HG03095 (cell line): ENCODE data around the gene NCDN.

ENCODE experiments used
- ATAC-seq: cut with Tn5 transposase; IDR thresholded peaks from one replicate; pipeline ENCODE4 v1.9.1; 2021; ENCODE audit warnings: moderate library complexity; ENCODE audit not compliant: unreplicated experiment

The NCDN gene

GRCh38 chr1:35554266-35555211, 3.1 kb upstream of the NCDN start:
- no peak for ATAC-seq

DNA sequence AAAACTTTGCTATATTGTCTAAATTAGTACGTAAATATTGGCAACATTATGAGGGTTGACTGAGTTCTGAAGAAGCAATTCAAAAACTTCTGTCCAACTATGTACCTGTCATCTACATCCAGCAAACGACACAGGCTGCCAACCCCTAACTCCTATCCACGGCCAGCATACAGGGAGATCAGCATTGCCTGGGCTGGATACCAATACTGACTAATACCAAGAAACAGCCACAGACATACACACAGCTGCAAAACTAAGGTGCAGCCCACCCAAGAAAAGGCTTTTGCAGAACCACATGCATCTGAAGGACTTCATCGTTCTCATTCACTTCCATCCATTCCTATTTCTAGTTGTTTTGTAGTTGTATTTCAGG, 2.4 kb upstream of the NCDN start:
- ATAC-seq, result no peak

DNA sequence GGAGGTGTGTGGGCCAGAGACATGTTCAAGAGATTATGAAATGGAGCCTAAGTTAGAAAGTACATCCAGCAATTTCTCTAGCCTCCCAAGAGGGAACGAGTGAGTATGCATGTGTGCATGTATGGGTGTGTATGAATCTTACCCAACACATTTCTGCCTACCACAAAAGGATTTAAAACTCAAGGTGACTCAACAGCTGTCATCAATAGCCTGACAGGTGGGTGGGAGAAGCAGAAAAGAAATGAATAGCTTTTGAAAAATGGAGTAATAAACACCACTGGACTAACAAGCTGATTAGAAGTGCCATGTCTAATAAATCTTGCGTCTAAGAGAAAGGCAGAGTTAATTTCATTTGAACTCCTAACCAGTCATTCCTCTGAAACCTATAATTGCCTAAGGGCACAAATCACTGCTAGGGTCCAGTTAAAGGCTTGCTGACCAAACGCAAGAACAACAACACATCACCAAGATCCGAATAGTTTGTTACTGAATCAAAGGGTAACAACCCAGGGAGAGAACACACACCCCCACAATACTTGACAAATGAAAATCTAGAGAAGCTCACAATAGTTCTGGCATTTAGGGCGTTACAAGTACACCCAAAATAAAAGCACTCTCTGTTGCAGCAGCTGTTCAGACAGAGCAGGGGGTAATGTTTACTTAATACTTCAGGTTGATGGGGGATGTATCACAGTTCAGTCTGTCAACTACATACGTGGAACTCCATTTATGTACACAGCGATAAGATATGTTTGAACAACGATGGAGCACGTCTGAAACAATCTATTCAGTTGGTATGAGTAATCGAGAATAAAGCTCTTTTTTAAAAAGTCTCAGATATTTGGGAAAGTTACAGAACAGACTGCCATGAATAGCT, 1.8 kb upstream of the NCDN start:
- no peak for ATAC-seq

- no peak for ATAC-seq
These were observed 998 bp upstream of the NCDN start for GRCh38 chr1:35556484-35557117.

DNA sequence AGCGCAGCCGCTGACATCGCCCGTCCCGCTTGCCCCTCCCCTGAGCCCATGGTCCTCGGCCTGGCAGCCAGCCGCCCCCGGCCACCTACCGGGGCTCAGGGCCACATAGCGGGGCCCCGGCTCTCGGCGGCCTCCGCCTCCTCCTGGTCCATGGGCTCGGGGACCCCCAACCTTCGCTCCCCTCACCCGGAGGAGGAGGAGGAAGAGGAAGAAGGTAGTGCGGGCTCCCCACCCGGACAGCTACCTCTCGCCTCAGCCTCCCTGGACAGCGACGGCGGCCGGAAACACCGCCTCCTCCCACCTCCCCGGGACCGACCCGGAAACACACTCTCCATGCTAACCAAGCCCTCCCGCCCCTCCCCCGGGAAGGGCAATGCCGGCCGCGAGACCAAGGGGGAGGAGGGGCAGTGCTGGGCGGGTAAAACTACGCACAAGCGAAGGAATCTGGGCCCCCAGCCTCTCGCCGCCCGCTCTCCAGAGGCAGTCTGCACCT, 435 bp upstream of the NCDN start, which contains the start of gene KIAA0319L:
KIAA0319L (minus strand) TSS at position 286 of the 493 bp plus-strand sequence. CDS start 2,912 bp downstream, outside the sequence.
- peak; percentile 69 for ATAC-seq

- no peak for ATAC-seq
These were observed 1.0 kb downstream of the NCDN start for GRCh38 chr1:35558374-35559316.

DNA sequence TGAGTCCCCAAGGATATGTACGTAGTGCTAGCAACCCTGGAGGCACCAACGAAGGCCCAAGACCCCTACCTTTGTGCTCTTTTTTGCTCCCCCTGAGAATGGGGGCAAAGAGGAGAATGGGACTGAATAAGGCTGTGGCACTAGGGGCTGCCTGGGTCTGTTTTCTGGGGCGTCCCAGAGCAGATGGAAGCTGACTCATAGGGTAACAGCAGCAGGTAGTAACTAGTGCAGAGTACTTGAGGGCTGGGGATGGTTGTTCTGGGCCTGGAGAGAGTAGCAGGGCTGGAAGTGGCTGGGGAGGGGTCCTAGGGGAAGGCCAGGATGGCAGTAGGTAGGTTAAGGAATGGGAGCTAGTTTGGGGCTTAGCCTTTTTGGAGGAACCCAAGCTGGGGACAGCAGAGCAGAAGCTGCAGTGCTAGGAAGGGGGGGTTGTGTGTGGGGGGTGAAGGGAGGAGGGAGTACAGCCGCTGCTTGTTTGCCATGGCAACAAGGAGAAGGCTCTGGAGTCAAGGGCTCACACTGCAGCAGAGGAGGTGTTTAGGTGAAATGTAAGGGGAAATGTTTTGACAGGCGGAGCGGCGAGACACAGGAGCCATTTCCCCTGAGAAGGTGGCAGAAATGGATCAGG, 1.8 kb downstream of the NCDN start:
- no peak for ATAC-seq

- no peak for ATAC-seq
These were observed 2.9 kb downstream of the NCDN start for GRCh38 chr1:35560256-35561225.

DNA sequence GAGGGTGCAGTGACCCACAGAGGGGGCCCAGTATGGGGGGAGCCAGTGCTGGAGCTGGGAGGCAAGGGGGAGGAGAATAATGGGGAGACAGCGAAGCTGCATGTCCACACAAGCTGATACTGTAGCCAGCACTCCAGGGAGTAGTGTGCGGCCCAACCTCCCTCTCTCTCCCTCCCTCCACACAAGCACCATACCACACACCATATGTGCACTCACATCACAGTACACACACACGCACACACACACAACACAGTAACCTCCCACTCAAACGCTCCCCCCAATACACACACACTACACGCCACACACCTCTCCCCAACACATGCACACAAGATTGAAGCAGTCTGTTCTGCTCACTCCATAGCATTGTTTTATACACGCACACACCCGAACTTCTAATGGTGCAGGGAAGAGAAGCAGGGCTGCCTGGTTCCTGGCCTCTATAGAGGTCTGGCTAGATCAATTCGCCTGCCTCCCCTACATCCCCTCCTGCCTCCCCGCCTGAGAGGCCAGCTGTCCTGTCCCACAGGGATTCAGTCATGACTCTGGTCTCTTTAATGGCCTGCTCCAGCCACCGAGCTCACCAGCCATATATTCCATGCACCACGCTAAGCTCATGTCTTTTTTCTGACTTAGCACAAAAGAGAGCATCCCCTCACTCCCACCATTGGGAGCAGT, 3.8 kb downstream of the NCDN start:
- no peak for ATAC-seq

DNA sequence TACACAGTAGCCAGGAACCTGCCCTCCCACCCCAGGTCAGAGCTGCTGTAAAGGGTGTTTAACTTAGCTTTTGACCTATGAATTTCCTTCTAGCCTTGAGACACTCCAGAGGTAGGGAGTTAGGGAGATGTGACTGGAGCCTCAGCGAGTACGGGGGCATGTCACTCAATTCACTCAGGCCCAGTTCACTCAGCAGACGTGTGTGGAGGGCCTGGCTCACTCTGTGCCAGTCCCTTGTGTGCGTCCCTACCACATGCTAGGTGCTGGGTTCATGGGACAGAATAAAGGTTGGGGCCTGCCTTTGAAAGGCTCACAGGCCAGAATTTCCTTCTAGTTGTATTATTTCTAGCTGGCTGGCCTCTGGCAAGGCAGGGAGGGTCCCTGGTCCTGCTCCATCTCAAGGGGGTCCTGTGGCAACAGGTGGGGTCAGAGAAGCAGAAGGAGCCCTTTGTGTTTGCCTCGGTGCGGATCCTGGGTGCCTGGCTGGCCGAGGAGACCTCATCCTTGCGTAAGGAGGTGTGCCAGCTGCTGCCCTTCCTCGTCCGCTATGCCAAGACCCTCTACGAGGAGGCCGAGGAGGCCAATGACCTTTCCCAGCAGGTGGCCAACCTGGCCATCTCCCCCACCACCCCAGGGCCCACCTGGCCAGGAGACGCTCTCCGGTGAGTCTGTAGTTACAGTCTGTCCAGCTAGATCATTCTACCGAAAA, 4.5 kb downstream of the NCDN start:
- ATAC-seq, result no peak

GRCh38 chr1:35563166-35563565, 5.6 kb downstream of the NCDN start:
- no peak for ATAC-seq

- ATAC-seq, result no peak
These were observed 6.7 kb downstream of the NCDN start for GRCh38 chr1:35564037-35564883.

GRCh38 chr1:35564884-35565741, 7.5 kb downstream of the NCDN start:
- ATAC-seq, result no peak

GRCh38 chr1:35565742-35566133, 8.1 kb downstream of the NCDN start:
- ATAC-seq, result no peak

GRCh38 chr1:35567947-35568558, 10.5 kb downstream of the NCDN start:
- ATAC-seq, result no peak
